Neural cell (in vitro differentiated cells): ENCODE data around the gene ODC1. TPM values are rescaled to one million over a fixed set of nuclear protein-coding genes. Genes with fewer than 3 reads are reported as not detected.

ENCODE experiments used
- H2AFZ ChIP-seq: fragments of 200-600, 300-800 bp; sonication (generic), shearing (Covaris generic); 2 replicates; pipeline ENCODE4 v1.6.0; 2014; ENCODE audit warnings: low read depth, mild to moderate bottlenecking, antibody characterized with exemption, low read length, moderate library complexity
- H3F3A ChIP-seq: fragments of 200-600 bp; shearing (Covaris generic); 2 replicates; pipeline ENCODE4 v1.6.1; 2016; ENCODE audit warnings: mild to moderate bottlenecking, moderate library complexity, mixed read lengths, antibody characterized with exemption, low read length; ENCODE audit not compliant: insufficient read depth, poor library complexity, severe bottlenecking
- H3K27ac ChIP-seq: fragments of 200-600, 300-800 bp; sonication (generic), shearing (Covaris generic); 2 replicates; pipeline ENCODE4 v1.5.1; 2014; ENCODE audit warnings: mild to moderate bottlenecking, low read length, moderate library complexity
- H3K27me3 ChIP-seq: fragments of 300-800, 200-600 bp; sonication (generic), shearing (Covaris generic); 2 replicates; pipeline ENCODE4 v1.6.0; 2014; ENCODE audit warnings: mild to moderate bottlenecking, low read depth, low read length, moderate library complexity; ENCODE audit not compliant: insufficient read depth
- H3K36me3 ChIP-seq: fragments of 300-800, 200-600 bp; sonication (generic), shearing (Covaris generic); 2 replicates; pipeline ENCODE4 v1.5.1; 2014; ENCODE audit warnings: mild to moderate bottlenecking, antibody characterized with exemption, low read length, moderate library complexity; ENCODE audit not compliant: insufficient read depth
- H3K4me2 ChIP-seq: fragments of 300-800, 200-600 bp; sonication (generic), shearing (Covaris generic); 2 replicates; pipeline ENCODE4 v1.6.0; 2014; ENCODE audit warnings: mild to moderate bottlenecking, low read length
- H3K4me3 ChIP-seq: fragments of 300-800, 200-600 bp; sonication (generic), shearing (Covaris generic); 2 replicates; pipeline ENCODE4 v1.5.1; 2014; ENCODE audit warnings: mild to moderate bottlenecking, low read length, moderate library complexity
- H3K79me2 ChIP-seq: fragments of 200-600 bp; shearing (Covaris generic); replicated peaks from 2 replicates; pipeline ENCODE4 v1.6.0; 2014; ENCODE audit warnings: mild to moderate bottlenecking, low read length, moderate library complexity; ENCODE audit not compliant: insufficient read depth
- H3K9ac ChIP-seq: fragments of 300-800, 200-600 bp; sonication (generic), shearing (Covaris generic); 2 replicates; pipeline ENCODE4 v1.6.1; 2016; ENCODE audit warnings: mild to moderate bottlenecking, low read length, mixed read lengths
- H3K9me2 ChIP-seq: fragments of 200-600 bp; shearing (Covaris generic); 2 replicates; pipeline ENCODE4 v1.6.1; 2016; ENCODE audit warnings: mild to moderate bottlenecking, low read length, mixed read lengths; ENCODE audit not compliant: insufficient read depth
- H3K9me3 ChIP-seq: fragments of 200-600, 300-800 bp; sonication (generic), shearing (Covaris generic); 2 replicates; pipeline ENCODE4 v1.6.1; 2016; ENCODE audit warnings: mild to moderate bottlenecking, mixed run types, low read length, moderate library complexity, mixed read lengths
- H4K20me1 ChIP-seq: fragments of 200-600 bp; shearing (Covaris generic); 2 replicates; pipeline ENCODE4 v1.6.1; 2016; ENCODE audit warnings: mild to moderate bottlenecking, mixed run types; ENCODE audit not compliant: insufficient read depth
- EP300 ChIP-seq: fragments of 450-650 bp; conservative IDR thresholded peaks from 2 replicates; pipeline ENCODE4 v1.6.1; 2014; ENCODE audit warnings: antibody characterized with exemption, mild to moderate bottlenecking, moderate library complexity; ENCODE audit not compliant: poor library complexity, severe bottlenecking
- EZH2 ChIP-seq: fragments of 200-600, 300-800 bp; shearing (Covaris generic), sonication (generic); IDR thresholded peaks from 2 replicates; pipeline ENCODE4 v1.6.1; 2014; ENCODE audit warnings: antibody characterized with exemption, low read length, borderline replicate concordance, mild to moderate bottlenecking; ENCODE audit not compliant: insufficient read depth, poor library complexity, severe bottlenecking
- MXI1 ChIP-seq: fragments of 450-650 bp; conservative IDR thresholded peaks from 2 replicates; pipeline ENCODE4 v1.6.1; 2014; ENCODE audit warnings: antibody characterized with exemption, mild to moderate bottlenecking; ENCODE audit not compliant: poor library complexity, severe bottlenecking
- POLR2AphosphoS5 ChIP-seq: IDR thresholded peaks from 2 replicates; pipeline ENCODE4 v1.6.1; 2012
- RAD21 ChIP-seq: fragments of 450-650 bp; conservative IDR thresholded peaks from 2 replicates; pipeline ENCODE4 v1.6.1; 2014; ENCODE audit warnings: antibody characterized with exemption, mild to moderate bottlenecking, moderate library complexity
- SMC3 ChIP-seq: fragments of 450-650 bp; conservative IDR thresholded peaks from 2 replicates; pipeline ENCODE4 v1.6.1; 2014; ENCODE audit warnings: antibody characterized with exemption, mild to moderate bottlenecking, moderate library complexity; ENCODE audit not compliant: poor library complexity
- TAF1 ChIP-seq: IDR thresholded peaks from 2 replicates; pipeline ENCODE4 v1.6.1; 2012; ENCODE audit warnings: low read depth
- polyA plus RNA-seq: library from polyadenylated mRNA; depleted of rRNA; stranded (reverse); fragments of >200 nt; gene quantifications from 2 replicates; pipeline ENCODE4 v1.2.3, GENCODE V29; 2014
- TF ChIP-seq, protein P1 (sequence below): fragments of 450-650 bp; IDR thresholded peaks from 2 replicates; pipeline ENCODE4 v1.5.1; 2014; ENCODE audit warnings: antibody characterized with exemption, mild to moderate bottlenecking, moderate library complexity; ENCODE audit not compliant: poor library complexity, severe bottlenecking
- TF ChIP-seq, protein P2 (sequence below): IDR thresholded peaks from 2 replicates; pipeline ENCODE4 v1.6.1; 2012; ENCODE audit warnings: borderline replicate concordance

The ODC1 gene
- polyA plus RNA-seq, 1 donor from 2014 or later, result 1,107 TPM

DNA sequence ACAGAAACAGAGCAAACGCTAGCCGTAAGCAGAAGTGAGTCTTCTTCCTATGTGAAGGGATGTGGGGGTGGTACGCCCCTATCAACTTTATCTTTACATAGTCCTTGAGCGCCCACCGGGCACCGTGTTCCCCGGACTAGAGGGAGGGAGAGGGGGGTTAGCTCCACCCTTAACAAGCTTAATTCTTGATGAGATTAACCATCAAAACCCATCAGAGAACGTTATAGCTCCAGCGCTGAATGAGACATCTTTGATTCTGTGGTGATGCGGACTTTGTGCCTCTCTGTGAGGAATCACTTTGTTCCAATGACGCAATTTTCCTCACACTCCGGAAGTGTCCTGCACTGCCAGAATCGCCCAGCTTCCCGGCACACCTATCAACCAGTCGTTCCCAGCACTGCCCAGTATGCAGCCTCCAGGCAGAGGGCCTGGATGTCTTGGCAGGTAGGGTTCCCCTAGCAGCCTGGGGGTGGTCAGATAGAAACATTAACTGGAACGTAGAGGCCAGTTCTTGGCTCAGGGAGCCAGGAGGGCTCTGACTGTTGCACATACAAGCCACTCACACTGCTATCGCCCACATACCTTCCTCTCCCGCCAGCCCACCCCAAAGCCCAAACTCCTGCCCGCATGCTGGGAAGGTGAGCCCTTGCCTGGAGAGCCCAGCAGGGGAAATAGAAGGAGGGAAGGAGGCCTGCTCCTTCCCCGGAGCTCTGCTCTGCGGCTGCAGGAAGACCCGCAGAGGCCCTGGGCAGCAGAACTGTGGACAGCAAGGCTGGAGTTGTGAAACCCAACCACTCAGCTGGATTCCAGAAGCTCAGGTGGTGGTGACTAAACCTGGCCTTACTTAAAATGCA is 1.9 kb upstream of the ODC1 start:
- Histone ChIP-seq H2AFZ (no peak overlapping the region), H3K27ac (no peak overlapping the region), H3K9me3 (no peaks in the 10 kb centered on the region), H3K27me3 (no peaks in the 10 kb centered on the region), H3F3A (no peaks in the 10 kb centered on the region), H3K36me3 (no peaks in the 10 kb centered on the region), H3K79me2 (peaks cover 26% of the 10 kb centered on the region), H3K4me2 (no peak overlapping the region), H4K20me1 (peaks cover 25% of the 10 kb centered on the region), H3K9ac (no peak overlapping the region), H3K9me2 (no peaks in the 10 kb centered on the region), H3K4me3 (peak overlapping the region; percentile 71)
- TF ChIP-seq SMC3 (no peak), MXI1 (no peak), EP300 (no peak)
- TF ChIP-seq, protein P1, sequence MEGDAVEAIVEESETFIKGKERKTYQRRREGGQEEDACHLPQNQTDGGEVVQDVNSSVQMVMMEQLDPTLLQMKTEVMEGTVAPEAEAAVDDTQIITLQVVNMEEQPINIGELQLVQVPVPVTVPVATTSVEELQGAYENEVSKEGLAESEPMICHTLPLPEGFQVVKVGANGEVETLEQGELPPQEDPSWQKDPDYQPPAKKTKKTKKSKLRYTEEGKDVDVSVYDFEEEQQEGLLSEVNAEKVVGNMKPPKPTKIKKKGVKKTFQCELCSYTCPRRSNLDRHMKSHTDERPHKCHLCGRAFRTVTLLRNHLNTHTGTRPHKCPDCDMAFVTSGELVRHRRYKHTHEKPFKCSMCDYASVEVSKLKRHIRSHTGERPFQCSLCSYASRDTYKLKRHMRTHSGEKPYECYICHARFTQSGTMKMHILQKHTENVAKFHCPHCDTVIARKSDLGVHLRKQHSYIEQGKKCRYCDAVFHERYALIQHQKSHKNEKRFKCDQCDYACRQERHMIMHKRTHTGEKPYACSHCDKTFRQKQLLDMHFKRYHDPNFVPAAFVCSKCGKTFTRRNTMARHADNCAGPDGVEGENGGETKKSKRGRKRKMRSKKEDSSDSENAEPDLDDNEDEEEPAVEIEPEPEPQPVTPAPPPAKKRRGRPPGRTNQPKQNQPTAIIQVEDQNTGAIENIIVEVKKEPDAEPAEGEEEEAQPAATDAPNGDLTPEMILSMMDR, result no peak
- TF ChIP-seq, protein P2, sequence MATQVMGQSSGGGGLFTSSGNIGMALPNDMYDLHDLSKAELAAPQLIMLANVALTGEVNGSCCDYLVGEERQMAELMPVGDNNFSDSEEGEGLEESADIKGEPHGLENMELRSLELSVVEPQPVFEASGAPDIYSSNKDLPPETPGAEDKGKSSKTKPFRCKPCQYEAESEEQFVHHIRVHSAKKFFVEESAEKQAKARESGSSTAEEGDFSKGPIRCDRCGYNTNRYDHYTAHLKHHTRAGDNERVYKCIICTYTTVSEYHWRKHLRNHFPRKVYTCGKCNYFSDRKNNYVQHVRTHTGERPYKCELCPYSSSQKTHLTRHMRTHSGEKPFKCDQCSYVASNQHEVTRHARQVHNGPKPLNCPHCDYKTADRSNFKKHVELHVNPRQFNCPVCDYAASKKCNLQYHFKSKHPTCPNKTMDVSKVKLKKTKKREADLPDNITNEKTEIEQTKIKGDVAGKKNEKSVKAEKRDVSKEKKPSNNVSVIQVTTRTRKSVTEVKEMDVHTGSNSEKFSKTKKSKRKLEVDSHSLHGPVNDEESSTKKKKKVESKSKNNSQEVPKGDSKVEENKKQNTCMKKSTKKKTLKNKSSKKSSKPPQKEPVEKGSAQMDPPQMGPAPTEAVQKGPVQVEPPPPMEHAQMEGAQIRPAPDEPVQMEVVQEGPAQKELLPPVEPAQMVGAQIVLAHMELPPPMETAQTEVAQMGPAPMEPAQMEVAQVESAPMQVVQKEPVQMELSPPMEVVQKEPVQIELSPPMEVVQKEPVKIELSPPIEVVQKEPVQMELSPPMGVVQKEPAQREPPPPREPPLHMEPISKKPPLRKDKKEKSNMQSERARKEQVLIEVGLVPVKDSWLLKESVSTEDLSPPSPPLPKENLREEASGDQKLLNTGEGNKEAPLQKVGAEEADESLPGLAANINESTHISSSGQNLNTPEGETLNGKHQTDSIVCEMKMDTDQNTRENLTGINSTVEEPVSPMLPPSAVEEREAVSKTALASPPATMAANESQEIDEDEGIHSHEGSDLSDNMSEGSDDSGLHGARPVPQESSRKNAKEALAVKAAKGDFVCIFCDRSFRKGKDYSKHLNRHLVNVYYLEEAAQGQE, result no peak

DNA sequence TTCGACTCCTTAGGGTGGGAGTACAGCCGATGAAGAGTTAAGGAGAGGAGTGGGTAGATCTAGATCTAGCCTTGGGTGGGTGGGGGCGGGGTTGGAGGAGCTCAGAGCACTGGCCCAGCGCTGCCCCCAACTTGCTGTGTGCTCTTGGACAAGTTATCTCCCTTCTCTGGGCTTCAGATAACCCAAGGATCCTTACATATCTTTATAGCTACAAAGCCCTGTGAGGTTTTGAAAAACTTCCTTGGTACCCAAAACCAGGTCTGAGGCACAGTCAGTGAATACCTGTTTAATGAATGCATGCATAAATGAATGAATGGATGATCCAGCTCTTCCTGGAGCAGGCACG is 1.3 kb upstream of the ODC1 start:
- Histone ChIP-seq H3K4me2 (no peak overlapping the region), H2AFZ (no peak overlapping the region), H3K9me2 (no peaks in the 10 kb centered on the region), H3K79me2 (peaks cover 32% of the 10 kb centered on the region), H3K27ac (peak overlapping the region; percentile 88), H3K27me3 (no peaks in the 10 kb centered on the region), H3F3A (no peaks in the 10 kb centered on the region), H3K9ac (peak overlapping the region; percentile 79), H3K9me3 (no peaks in the 10 kb centered on the region), H3K36me3 (peaks cover 5% of the 10 kb centered on the region), H3K4me3 (peak overlapping the region; percentile 71), H4K20me1 (peaks cover 31% of the 10 kb centered on the region)
- TF ChIP-seq RAD21, result no peak
- no peak for TF ChIP-seq SMC3
- TF ChIP-seq TAF1, result no peak
- TF ChIP-seq, protein P2, result no peak
- no peak for TF ChIP-seq POLR2AphosphoS5
- TF ChIP-seq MXI1, result no peak
- no peak for TF ChIP-seq EP300
- TF ChIP-seq, protein P1, result no peak
- TF ChIP-seq EZH2, result no peak
